ENCODE results near the gene SPRY4.
"Not testable (repeated sequence)": the region's sequence is repeated elsewhere in the genome, so short reads cannot be mapped to it uniquely, and the experiment has no call there.

The SPRY4 gene

DNA sequence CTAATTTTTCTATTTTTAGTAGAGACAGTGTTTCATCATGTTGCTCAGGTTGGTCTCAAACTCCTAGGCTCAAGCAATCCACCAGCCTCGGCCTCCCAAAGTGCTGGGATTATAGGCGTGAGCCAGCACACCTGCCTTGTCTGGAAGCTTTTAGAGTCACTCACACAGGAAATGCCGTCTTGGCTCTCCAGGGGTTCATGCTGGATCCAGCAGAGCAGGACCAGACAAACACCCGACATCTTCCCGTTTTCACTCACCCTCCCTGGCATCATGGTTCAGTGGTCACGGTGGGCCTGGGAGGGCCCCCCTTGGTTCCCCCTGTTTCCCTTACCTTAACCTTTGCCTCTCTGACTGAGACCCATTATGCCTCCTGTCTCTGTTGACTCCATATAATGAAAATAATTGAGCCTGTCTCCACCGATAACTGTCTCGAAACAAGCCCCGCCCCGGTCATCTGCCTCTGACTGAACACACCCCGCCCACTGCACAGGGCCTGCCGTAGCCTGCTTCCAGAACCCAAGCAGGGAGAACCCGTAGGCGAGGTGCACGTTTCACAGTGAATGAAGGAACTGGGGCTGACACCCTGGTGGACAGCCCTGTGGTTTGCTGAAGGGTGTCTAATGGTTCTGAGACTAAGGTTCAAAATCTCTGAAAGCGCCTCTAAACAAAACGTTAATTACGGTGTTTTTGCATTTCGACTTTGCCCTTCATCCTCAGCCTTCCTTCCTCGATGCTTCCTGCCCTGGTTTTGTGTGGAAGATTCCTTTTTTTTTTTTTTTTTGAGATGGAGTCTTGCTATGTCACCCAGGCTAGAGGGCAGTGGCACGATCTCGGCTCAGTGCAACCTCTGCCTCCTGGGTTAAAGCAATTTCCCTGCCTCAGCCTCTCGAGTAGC lies 39.7 kb upstream of the SPRY4 start:
- Histone ChIP-seq H3K9me2 (replicated peaks; ENCODE audit: control insufficient read depth, low read length) (no peaks in the 10 kb centered on the region), H3F3A (ENCODE audit: control insufficient read depth, insufficient read depth) (no peaks in the 10 kb centered on the region), H3K27ac (ENCODE audit: low read depth, low read length) (no peak overlapping the region), H4K20me1 (ENCODE audit: control insufficient read depth, insufficient read depth, low read depth, low read length) (peaks cover 8% of the 10 kb centered on the region; the same call in 1 of the 2 replicates), H3K36me3 (ENCODE audit: control insufficient read depth, low read length) (no peaks in the 10 kb centered on the region), H3K4me2 (ENCODE audit: low read length) (peak overlapping the region; percentile 11; the same call in 1 of the 2 replicates), H3K4me3 (ENCODE audit: low read length) (no peak overlapping the region; the same call in 1 of the 2 replicates), H3K9me3 (ENCODE audit: control insufficient read depth, insufficient read depth, low read length) (no peaks in the 10 kb centered on the region), H3K4me1 (ENCODE audit: control insufficient read depth, low read length) (peaks cover 7% of the 10 kb centered on the region), H3K79me2 (ENCODE audit: control insufficient read depth, low read length) (no peaks in the 10 kb centered on the region), H3K27me3 (ENCODE audit: control insufficient read depth, low read length) (peaks cover 61% of the 10 kb centered on the region)
- no peak for TF ChIP-seq EZH2phosphoT487 (IDR thresholded peaks at IDR 0.05; ENCODE audit: borderline replicate concordance, low read length)
- TF ChIP-seq, protein P1, sequence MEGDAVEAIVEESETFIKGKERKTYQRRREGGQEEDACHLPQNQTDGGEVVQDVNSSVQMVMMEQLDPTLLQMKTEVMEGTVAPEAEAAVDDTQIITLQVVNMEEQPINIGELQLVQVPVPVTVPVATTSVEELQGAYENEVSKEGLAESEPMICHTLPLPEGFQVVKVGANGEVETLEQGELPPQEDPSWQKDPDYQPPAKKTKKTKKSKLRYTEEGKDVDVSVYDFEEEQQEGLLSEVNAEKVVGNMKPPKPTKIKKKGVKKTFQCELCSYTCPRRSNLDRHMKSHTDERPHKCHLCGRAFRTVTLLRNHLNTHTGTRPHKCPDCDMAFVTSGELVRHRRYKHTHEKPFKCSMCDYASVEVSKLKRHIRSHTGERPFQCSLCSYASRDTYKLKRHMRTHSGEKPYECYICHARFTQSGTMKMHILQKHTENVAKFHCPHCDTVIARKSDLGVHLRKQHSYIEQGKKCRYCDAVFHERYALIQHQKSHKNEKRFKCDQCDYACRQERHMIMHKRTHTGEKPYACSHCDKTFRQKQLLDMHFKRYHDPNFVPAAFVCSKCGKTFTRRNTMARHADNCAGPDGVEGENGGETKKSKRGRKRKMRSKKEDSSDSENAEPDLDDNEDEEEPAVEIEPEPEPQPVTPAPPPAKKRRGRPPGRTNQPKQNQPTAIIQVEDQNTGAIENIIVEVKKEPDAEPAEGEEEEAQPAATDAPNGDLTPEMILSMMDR (IDR thresholded peaks at IDR 0.05; ENCODE audit: low read depth, low read length, poor library complexity, severe bottlenecking): no peak

DNA sequence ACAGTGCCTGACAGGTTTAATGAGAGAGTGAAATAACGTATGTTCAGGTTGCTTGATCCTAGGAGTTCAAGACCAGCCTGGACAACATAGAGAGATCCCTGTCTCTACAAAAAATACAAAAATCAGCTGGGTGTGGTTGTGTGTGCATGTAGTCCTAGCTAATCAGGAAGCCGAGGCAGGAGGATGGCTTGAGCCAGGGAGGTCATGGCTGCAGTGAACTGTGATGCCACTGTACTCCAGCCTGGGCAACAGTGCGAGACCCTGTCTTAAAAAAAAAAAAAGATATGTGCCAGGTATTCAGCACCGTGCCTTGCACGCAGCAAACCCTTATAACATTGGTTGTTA lies 38.8 kb upstream of the SPRY4 start:
- no peaks in the 10 kb centered on the region for H3K36me3 ChIP-seq (ENCODE audit: control insufficient read depth, low read length)
- no peak overlapping the region for H3K27ac ChIP-seq (ENCODE audit: low read depth, low read length)
- peaks cover 7% of the 10 kb centered on the region for H3K4me1 ChIP-seq (ENCODE audit: control insufficient read depth, low read length)
- no peaks in the 10 kb centered on the region for H3K9me3 ChIP-seq (ENCODE audit: control insufficient read depth, insufficient read depth, low read length)
- H3K4me3 ChIP-seq (ENCODE audit: low read length): no peak overlapping the region
- TF ChIP-seq EZH2phosphoT487 (IDR thresholded peaks at IDR 0.05; ENCODE audit: borderline replicate concordance, low read length): no peak
- TF ChIP-seq, protein P1 (IDR thresholded peaks at IDR 0.05; ENCODE audit: low read depth, low read length, poor library complexity, severe bottlenecking): no peak
- peaks cover 68% of the 10 kb centered on the region for H3K27me3 ChIP-seq (ENCODE audit: control insufficient read depth, low read length)
- H4K20me1 ChIP-seq (ENCODE audit: control insufficient read depth, insufficient read depth, low read depth, low read length): peaks cover 8% of the 10 kb centered on the region; the same call in 1 of the 2 replicates
- no peaks in the 10 kb centered on the region for H3F3A ChIP-seq (ENCODE audit: control insufficient read depth, insufficient read depth)
- no peak overlapping the region for H3K4me2 ChIP-seq (ENCODE audit: low read length)
- H3K79me2 ChIP-seq (ENCODE audit: control insufficient read depth, low read length): no peaks in the 10 kb centered on the region
- no peaks in the 10 kb centered on the region for H3K9me2 ChIP-seq (replicated peaks; ENCODE audit: control insufficient read depth, low read length)

DNA sequence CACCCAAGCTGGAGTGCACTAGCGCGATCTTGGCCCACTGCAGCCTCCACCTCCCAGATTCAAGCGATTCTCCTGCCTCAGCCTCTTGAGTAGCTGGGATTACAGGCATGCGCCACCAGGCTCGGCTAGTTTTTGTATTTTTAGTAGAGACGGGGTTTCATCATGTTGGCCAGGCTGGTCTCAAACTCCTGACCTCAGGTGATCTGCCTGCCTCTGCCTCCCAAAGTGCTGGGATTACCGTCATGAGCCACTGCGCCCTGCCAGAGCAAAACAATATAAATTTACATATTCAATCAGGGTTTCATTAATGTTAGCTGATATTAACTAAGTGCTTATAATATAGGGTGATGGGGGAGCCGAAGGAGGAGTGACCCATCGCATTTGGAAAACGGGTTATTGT lies 37.4 kb upstream of the SPRY4 start:
- H3K27ac ChIP-seq (ENCODE audit: low read depth, low read length); H3K9me3 ChIP-seq (ENCODE audit: control insufficient read depth, insufficient read depth, low read length); H3F3A ChIP-seq (ENCODE audit: control insufficient read depth, insufficient read depth); H3K9me2 ChIP-seq (replicated peaks; ENCODE audit: control insufficient read depth, low read length); H3K4me2 ChIP-seq (ENCODE audit: low read length); H3K36me3 ChIP-seq (ENCODE audit: control insufficient read depth, low read length); H3K79me2 ChIP-seq (ENCODE audit: control insufficient read depth, low read length); H4K20me1 ChIP-seq (ENCODE audit: control insufficient read depth, insufficient read depth, low read depth, low read length); H3K4me3 ChIP-seq (ENCODE audit: low read length): not testable (repeated sequence)
- H3K27me3 ChIP-seq (ENCODE audit: control insufficient read depth, low read length): peaks cover 76% of the 10 kb centered on the region
- peaks cover 13% of the 10 kb centered on the region for H3K4me1 ChIP-seq (ENCODE audit: control insufficient read depth, low read length)

DNA sequence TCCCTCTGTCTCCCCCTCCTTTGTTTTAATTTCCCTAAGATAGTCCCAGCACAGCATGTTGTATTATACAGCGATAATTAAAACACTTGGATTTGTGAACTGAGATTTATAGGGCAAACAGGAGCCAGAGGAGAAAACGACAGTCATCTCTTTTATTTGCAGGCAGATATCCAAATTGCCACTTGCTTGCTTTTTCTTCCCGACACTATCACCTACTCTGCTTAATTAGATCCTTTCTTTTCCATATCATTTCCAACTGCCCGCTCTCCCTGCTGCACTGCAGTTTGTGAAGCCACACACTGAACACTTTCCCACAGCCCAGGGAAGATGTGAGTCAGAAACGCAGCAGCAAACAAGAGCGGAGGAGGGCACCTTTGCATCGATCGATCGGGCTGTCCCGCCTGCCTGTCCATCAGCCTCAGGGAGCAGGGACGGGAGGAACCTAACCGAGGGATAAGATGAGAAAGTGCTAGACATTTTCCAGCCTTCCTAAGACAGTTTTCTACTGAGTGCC lies 35.8 kb upstream of the SPRY4 start:
- Histone ChIP-seq H3K9me2 (replicated peaks; ENCODE audit: control insufficient read depth, low read length) (no peaks in the 10 kb centered on the region), H3K9me3 (ENCODE audit: control insufficient read depth, insufficient read depth, low read length) (peaks cover 5% of the 10 kb centered on the region; the same call in 1 of the 2 replicates), H3K79me2 (ENCODE audit: control insufficient read depth, low read length) (no peaks in the 10 kb centered on the region), H3F3A (ENCODE audit: control insufficient read depth, insufficient read depth) (no peaks in the 10 kb centered on the region), H3K27ac (ENCODE audit: low read depth, low read length) (no peak overlapping the region), H3K4me1 (ENCODE audit: control insufficient read depth, low read length) (peaks cover 24% of the 10 kb centered on the region), H3K36me3 (ENCODE audit: control insufficient read depth, low read length) (no peaks in the 10 kb centered on the region), H3K4me2 (ENCODE audit: low read length) (no peak overlapping the region), H4K20me1 (ENCODE audit: control insufficient read depth, insufficient read depth, low read depth, low read length) (peaks cover 8% of the 10 kb centered on the region; the same call in 1 of the 2 replicates), H3K4me3 (ENCODE audit: low read length) (no peak overlapping the region), H3K27me3 (ENCODE audit: control insufficient read depth, low read length) (peaks cover 82% of the 10 kb centered on the region)
- no peak for TF ChIP-seq EZH2phosphoT487 (IDR thresholded peaks at IDR 0.05; ENCODE audit: borderline replicate concordance, low read length)
- TF ChIP-seq, protein P1 (IDR thresholded peaks at IDR 0.05; ENCODE audit: low read depth, low read length, poor library complexity, severe bottlenecking): no peak
